K562 (cell line): ENCODE data around the gene KIAA0319L. TPM values are rescaled to one million over a fixed set of nuclear protein-coding genes. Genes with fewer than 3 reads are reported as not detected.

Source experiments
- BCOR ChIP-seq: fragments of 450-650 bp; IDR thresholded peaks from 2 replicates; pipeline ENCODE4 v1.6.1; 2016
- DACH1 ChIP-seq: fragments of 450-650 bp; IDR thresholded peaks from 2 replicates; pipeline ENCODE4 v1.6.1; 2018; ENCODE audit not compliant: partially characterized antibody
- EP400 ChIP-seq: fragments of 450-650 bp; IDR thresholded peaks from 2 replicates; pipeline ENCODE4 v1.6.1; 2017; ENCODE audit warnings: antibody characterized with exemption, mild to moderate bottlenecking, moderate library complexity
- FOXK1 ChIP-seq: sonication (generic); formaldehyde crosslinking; IDR thresholded peaks from 2 replicates; pipeline ENCODE4 v1.8.0; 2022; ENCODE audit warnings: missing genetic modification reagents, mild to moderate bottlenecking, borderline replicate concordance
- MTA2 ChIP-seq: fragments of 450-650 bp; IDR thresholded peaks from 2 replicates; pipeline ENCODE4 v1.6.1; 2016; ENCODE audit warnings: low read depth
- NCOA2 ChIP-seq, 2 experiments: fragments of 450-650 bp; IDR thresholded peaks; 2 replicates each; pipeline ENCODE4 v1.6.1; 2018; ENCODE audit warnings: mild to moderate bottlenecking in 2 of 2, moderate library complexity in 1 of 2; ENCODE audit not compliant: partially characterized antibody in 2 of 2
- NUFIP1 ChIP-seq: fragments of 450-650 bp; IDR thresholded peaks from 2 replicates; pipeline ENCODE4 v1.6.1; 2018; ENCODE audit not compliant: partially characterized antibody
- POLR2A ChIP-seq: fragments of 450-650 bp; conservative IDR thresholded peaks from 2 replicates; pipeline ENCODE4 v1.6.1; 2016
- RBM22 ChIP-seq: fragments of 200-400 bp; formaldehyde crosslinking; IDR thresholded peaks from 2 replicates; pipeline ENCODE4 v1.6.1; 2018; ENCODE audit warnings: low read length, low read depth; ENCODE audit not compliant: poor library complexity, severe bottlenecking
- TAF1 ChIP-seq: IDR thresholded peaks from 2 replicates; pipeline ENCODE4 v1.6.1; 2011; ENCODE audit warnings: mild to moderate bottlenecking, low read length, moderate library complexity; ENCODE audit not compliant: insufficient read depth, control insufficient read depth, severe bottlenecking; ENCODE audit errors: extremely low read depth
- TAF9B ChIP-seq: fragments of 450-650 bp; IDR thresholded peaks from 2 replicates; pipeline ENCODE4 v1.6.1; 2018; ENCODE audit warnings: mild to moderate bottlenecking; ENCODE audit not compliant: partially characterized antibody
- ZNF212 ChIP-seq: fragments of 450-650 bp; formaldehyde crosslinking; IDR thresholded peaks from 2 replicates; pipeline ENCODE4 v1.4.0; 2020; ENCODE audit warnings: mild to moderate bottlenecking
- ZNF274 ChIP-seq: IDR thresholded peaks from 2 replicates; pipeline ENCODE4 v1.6.1; 2011; ENCODE audit warnings: low read depth, mild to moderate bottlenecking, low read length, moderate library complexity, borderline replicate concordance
- ZNF561 ChIP-seq: fragments of 450-650 bp; formaldehyde crosslinking; conservative IDR thresholded peaks from 2 replicates; pipeline ENCODE4 v1.4.0; 2020; ENCODE audit warnings: mild to moderate bottlenecking, moderate library complexity
- ZNF583 ChIP-seq: fragments of 250-450 bp; sonication (Bioruptor Pico); IDR thresholded peaks from 2 replicates; pipeline ENCODE4 v1.4.0; 2020
- polyA plus RNA-seq, 8 experiments: library from polyadenylated mRNA; depleted of rRNA in 4 of 8; stranded (reverse) in 5 of 8; unstranded in 3 of 8; fragments of >200 nt; fragmentation: Nextera tagmentation in 2 of 8; fragmentation: Illumina TruSeq in 1 of 8; extraction: Ambion mirVana in 2 of 8; extraction: Trizol in 1 of 8; gene quantifications; 2 replicates each; pipeline versions ENCODE4 v1.2.1 to v1.2.3, GENCODE V29; 2011 to 2014; ENCODE audit warnings: inconsistent platforms in 1 of 8, missing spikeins in 1 of 8
- total RNA-seq, 7 experiments: library from RNA; depleted of rRNA in 6 of 7; stranded (reverse); fragments of >200 nt in 6 of 7; fragmentation: Illumina TruSeq in 2 of 7; extraction: Trizol in 2 of 7; gene quantifications; 2 replicates each; pipeline versions ENCODE4 v1.2.1 to v1.2.3, GENCODE V29; 2011 to 2021; ENCODE audit warnings: low replicate concordance in 1 of 7
- TF ChIP-seq, protein P1 (sequence below): fragments of 250-450 bp; sonication (Bioruptor Pico); IDR thresholded peaks from 2 replicates; pipeline ENCODE4 v1.4.0; 2020; ENCODE audit warnings: borderline replicate concordance
- TF ChIP-seq, protein P2 (sequence below): sonication (generic); formaldehyde crosslinking; IDR thresholded peaks from 2 replicates; pipeline ENCODE4 v1.8.1; 2023; ENCODE audit warnings: mild to moderate bottlenecking, missing genetic modification reagents
- TF ChIP-seq, protein P3 (sequence below): IDR thresholded peaks from 2 replicates; pipeline ENCODE4 v1.6.1; 2011; ENCODE audit not compliant: insufficient read length; ENCODE audit errors: extremely low read depth
- TF ChIP-seq, protein P4 (sequence below), 2 experiments: IDR thresholded peaks; 2 replicates each; pipeline ENCODE4 v1.6.1; 2011; ENCODE audit warnings: borderline replicate concordance in 1 of 2, control low read depth in 1 of 2, low read depth in 1 of 2, low read length in 1 of 2, mild to moderate bottlenecking in 1 of 2, mixed read lengths in 1 of 2, moderate library complexity in 1 of 2; ENCODE audit not compliant: insufficient read depth in 1 of 2, insufficient read length in 1 of 2, poor library complexity in 1 of 2, severe bottlenecking in 1 of 2; ENCODE audit errors: extremely low read depth in 1 of 2
- TF ChIP-seq, protein P5 (sequence below), 2 experiments: fragments of 450-650 bp; conservative IDR thresholded peaks; 2 replicates each; pipeline ENCODE4 v1.6.1; 2017; ENCODE audit warnings: mild to moderate bottlenecking in 2 of 2, moderate library complexity in 2 of 2

Gene KIAA0319L
- total and polyA plus RNA-seq, 9 of the 15 experiments (the other 6 are each of a cell fraction or from before 2014, with no cell fraction given), result 2.4 to 51.7 (median 27.4) TPM

DNA sequence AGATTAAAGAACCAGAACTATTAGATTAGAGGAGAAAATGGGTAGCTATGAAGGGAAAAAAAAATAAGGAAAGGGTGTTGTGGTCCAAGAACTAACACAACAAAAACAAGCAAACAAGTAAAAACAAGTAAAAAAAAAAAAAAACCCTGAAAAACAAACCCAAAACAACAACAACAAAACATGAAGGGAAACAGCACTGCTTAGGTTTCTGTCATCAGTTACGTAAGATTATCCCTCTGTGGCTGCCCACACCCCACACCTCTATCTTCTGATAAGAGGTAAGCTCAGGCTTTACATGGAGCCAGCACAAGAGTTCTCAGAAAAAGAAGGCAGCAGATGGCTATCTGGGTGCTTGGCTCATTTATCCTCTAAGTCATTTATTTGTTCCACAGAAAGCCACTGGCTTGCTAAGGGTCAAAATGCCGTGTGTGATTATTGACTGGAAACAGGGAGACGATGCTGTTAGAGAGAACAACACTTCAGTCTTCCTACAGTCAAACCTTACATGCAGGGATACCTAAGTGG is 57.5 kb downstream of the KIAA0319L start (continued):
- TF ChIP-seq, protein P1, sequence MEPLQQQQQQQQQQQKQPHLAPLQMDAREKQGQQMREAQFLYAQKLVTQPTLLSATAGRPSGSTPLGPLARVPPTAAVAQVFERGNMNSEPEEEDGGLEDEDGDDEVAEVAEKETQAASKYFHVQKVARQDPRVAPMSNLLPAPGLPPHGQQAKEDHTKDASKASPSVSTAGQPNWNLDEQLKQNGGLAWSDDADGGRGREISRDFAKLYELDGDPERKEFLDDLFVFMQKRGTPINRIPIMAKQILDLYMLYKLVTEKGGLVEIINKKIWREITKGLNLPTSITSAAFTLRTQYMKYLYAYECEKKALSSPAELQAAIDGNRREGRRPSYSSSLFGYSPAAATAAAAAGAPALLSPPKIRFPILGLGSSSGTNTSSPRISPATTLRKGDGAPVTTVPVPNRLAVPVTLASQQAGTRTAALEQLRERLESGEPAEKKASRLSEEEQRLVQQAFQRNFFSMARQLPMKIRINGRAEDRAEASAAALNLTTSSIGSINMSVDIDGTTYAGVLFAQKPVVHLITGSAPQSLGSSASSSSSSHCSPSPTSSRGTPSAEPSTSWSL (CRISPR knock-in tag), result no peak
- no peak for TF ChIP-seq POLR2A
- TF ChIP-seq RBM22, result no peak
- no peak for TF ChIP-seq ZNF274
- TF ChIP-seq, protein P2, sequence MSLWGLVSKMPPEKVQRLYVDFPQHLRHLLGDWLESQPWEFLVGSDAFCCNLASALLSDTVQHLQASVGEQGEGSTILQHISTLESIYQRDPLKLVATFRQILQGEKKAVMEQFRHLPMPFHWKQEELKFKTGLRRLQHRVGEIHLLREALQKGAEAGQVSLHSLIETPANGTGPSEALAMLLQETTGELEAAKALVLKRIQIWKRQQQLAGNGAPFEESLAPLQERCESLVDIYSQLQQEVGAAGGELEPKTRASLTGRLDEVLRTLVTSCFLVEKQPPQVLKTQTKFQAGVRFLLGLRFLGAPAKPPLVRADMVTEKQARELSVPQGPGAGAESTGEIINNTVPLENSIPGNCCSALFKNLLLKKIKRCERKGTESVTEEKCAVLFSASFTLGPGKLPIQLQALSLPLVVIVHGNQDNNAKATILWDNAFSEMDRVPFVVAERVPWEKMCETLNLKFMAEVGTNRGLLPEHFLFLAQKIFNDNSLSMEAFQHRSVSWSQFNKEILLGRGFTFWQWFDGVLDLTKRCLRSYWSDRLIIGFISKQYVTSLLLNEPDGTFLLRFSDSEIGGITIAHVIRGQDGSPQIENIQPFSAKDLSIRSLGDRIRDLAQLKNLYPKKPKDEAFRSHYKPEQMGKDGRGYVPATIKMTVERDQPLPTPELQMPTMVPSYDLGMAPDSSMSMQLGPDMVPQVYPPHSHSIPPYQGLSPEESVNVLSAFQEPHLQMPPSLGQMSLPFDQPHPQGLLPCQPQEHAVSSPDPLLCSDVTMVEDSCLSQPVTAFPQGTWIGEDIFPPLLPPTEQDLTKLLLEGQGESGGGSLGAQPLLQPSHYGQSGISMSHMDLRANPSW, result no peak
- no peak for TF ChIP-seq FOXK1 (CRISPR knock-in tag)
- TF ChIP-seq, protein P3, sequence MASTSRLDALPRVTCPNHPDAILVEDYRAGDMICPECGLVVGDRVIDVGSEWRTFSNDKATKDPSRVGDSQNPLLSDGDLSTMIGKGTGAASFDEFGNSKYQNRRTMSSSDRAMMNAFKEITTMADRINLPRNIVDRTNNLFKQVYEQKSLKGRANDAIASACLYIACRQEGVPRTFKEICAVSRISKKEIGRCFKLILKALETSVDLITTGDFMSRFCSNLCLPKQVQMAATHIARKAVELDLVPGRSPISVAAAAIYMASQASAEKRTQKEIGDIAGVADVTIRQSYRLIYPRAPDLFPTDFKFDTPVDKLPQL, result no peak
- no peak for TF ChIP-seq ZNF212
- TF ChIP-seq MTA2, result peak; percentile 85
- no peak for TF ChIP-seq NUFIP1
- TF ChIP-seq, protein P4, sequence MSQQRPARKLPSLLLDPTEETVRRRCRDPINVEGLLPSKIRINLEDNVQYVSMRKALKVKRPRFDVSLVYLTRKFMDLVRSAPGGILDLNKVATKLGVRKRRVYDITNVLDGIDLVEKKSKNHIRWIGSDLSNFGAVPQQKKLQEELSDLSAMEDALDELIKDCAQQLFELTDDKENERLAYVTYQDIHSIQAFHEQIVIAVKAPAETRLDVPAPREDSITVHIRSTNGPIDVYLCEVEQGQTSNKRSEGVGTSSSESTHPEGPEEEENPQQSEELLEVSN (IDR thresholded peaks at IDR 0.05; ENCODE audit: borderline replicate concordance in 1 of 2, extremely low read depth in 1 of 2, insufficient read depth in 1 of 2, insufficient read length in 1 of 2, low read depth in 1 of 2, low read length in 1 of 2, poor library complexity in 1 of 2, severe bottlenecking in 1 of 2), result no peak
- peak; percentile 54 for TF ChIP-seq DACH1
- TF ChIP-seq, protein P5, sequence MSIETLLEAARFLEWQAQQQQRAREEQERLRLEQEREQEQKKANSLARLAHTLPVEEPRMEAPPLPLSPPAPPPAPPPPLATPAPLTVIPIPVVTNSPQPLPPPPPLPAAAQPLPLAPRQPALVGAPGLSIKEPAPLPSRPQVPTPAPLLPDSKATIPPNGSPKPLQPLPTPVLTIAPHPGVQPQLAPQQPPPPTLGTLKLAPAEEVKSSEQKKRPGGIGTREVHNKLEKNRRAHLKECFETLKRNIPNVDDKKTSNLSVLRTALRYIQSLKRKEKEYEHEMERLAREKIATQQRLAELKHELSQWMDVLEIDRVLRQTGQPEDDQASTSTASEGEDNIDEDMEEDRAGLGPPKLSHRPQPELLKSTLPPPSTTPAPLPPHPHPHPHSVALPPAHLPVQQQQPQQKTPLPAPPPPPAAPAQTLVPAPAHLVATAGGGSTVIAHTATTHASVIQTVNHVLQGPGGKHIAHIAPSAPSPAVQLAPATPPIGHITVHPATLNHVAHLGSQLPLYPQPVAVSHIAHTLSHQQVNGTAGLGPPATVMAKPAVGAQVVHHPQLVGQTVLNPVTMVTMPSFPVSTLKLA (conservative IDR thresholded peaks at IDR 0.05), result 0 out of 4 replicates have a peak, but pooled peaks of 1 of the 2 experiments have one; percentile 35
- TF ChIP-seq ZNF583 (CRISPR knock-in tag), result no peak
- peak; percentile 82 for TF ChIP-seq BCOR
- TF ChIP-seq TAF9B, result no peak
- TF ChIP-seq TAF1, result no peak
- TF ChIP-seq NCOA2 (IDR thresholded peaks at IDR 0.05; ENCODE audit: partially characterized antibody in 2 of 2), result no peak
- no peak for TF ChIP-seq ZNF561 (CRISPR knock-in tag)
- no peak for TF ChIP-seq EP400
